Measurements from ENCODE around the gene TUG1.

The TUG1 gene

GRCh38 chr22:30947816-30948454 is 21.1 kb upstream of the TUG1 start:
- DNase-seq: no peak

DNA sequence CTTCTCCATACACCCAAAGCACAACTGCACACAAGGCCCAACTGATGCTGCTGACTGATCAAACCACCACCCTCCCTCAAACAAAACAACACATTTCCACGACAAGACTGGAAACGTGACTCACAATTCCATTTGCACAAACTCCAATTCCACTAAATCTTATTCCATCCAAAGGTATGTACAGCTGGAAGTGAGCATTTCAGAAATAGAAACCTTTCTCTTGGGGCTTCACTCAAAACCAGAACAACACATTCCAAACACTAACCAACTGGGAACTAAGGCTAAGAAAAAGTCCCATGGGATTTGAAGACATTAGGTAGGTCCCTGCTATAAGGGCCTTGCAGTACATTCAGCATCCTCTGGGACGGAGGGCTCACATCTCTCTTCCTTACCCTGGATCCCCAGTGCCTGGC is 20.1 kb upstream of the TUG1 start:
- DNase-seq: no peak

DNA sequence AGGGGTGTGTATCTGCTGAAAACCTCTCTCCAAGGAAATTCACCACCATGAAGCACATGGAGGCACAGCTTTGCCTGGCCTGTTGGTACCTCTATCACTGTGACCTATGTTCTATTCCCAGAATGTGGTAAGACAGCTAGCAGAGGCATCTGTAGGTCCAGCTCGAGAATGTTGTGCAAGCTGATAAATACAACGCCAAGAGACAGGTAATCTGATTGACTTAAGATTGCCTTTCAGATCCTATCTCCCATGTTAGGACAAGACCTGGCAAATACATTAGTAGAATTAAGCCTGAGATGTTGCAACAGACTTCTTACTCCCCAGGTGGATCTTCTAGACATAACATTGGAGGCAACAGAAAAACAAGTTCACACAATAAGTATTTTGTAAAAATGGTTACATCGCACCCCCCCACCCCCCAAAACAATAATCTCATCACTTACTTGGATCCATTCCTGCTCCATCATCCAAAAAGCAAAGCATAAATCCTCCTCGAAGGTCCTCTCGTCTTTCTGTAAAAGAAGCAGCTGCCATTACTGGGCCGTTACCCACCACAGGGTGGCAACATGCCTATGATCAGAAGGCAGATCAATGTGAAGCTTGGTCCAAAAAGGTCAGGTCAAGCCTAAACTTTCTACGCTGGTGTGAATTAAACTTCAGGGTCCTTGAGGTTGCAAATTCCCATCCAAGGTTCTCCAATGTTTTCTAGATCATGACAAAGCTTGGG is 19.0 kb upstream of the TUG1 start:
- no peak for DNase-seq

- DNase-seq: no peak
Observed at GRCh38 chr22:30953206-30953605, 15.9 kb upstream of the TUG1 start.

GRCh38 chr22:30955153-30955552 is 13.9 kb upstream of the TUG1 start:
- DNase-seq: no peak

- no peak for DNase-seq
Observed at GRCh38 chr22:30964858-30965257, 4.2 kb upstream of the TUG1 start.

DNA sequence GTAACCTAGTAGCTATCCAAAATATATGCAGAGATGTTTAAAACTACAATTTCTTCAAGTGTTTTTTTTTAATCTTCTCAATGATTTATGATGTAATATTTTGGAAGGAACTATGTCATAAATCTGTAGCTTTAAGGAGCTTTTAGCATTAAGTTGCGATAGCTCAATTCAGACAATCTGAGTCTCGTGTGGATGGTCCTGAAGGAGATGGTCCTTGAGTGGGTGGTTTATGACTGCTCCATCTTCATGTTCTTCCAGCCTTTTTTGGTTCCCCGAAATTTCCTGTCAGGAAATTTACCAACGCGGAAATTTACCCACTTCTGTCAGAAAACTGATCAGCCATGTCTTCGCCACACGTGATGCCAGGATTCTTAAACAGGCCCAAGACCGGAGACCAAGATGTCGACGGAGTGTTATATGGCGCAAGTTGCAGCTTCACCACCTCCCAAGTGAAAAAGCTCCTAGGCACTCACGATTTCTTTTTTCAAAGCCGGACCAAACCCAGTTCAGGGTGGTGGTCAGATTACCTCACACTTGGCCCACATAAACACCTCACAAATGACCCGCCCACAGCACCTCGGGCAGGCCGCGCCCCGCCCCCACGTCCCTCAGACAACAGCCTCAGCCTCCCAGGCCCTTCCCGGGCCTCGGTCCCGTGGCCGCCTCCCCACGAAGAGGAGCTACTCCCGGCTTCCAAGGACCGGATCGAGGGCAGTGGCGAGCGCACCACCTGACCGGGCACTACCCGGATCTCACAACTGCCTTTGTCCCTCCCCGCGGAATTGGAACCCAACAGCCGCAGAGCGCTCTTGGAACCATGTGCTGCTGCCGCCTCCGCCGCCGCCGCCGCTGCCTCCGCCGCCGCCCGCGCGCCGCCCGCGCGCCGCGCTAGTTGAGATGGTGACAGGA is 796 bp upstream of the TUG1 start, which contains the start of gene MORC2:
MORC2 (minus strand) TSS at position 760 of the 909 bp plus-strand sequence. CDS start 885 bp downstream, outside the sequence.
- no peak for DNase-seq

DNA sequence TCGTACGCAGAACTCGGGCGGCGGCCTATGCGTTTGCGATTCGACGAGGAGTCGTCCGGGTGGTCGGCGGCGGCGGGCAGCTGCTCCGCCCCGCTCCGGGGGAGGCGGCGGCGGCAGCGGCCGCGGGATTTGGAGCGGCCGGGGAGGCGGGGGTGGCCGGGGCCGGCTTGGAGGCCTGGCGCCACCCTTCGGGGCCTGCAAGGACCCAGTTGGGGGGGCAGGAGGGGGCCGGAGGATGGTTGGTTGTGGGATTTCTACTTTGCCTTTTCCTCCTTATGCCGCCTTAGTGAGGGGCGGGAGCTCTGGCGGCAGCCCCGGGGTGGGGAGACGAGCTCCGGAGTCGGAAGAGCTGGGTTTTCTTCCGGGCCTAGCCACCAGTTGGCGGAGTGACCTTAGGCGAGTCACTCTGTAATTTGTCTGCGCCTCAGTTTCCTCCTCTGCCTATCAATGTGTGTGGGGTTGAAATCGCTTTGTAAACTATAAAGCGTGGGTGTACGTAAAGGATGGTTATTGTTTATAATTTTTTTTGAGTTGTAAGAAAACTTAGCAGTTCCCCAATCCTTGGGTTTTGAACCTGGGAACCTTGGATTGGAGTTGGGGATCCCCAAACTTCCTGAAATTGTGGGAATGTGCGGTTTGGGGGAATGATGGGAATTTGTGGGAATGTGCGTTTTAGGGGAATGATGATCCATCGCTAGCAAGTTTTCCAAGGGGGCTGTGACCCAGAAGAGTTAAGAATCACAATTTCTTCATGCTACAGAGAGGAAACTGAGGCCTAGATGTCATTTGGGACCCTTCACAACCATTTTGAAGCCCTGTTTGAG is 679 bp downstream of the TUG1 start:
- DNase-seq: peak in 1 of 2 experiments; percentile 53

DNA sequence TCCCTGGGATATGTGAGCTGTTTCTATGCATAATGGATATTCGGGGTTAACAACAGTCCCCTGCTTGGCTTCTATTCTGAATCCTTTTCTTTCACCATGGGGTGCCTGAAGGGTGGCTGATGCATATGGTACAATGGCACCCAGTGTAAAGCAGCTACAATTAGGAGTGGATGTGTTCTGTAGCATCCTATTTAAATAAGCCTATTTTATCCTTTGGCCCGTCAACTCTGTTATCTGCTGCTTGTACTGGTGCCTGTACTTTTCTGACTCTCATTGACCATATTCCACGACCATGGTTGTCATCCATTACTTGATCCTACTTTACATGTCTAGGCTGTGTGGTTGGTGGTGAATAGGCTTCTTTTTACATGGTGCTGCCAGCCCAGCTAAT is 1.3 kb downstream of the TUG1 start:
- no peak for DNase-seq

- DNase-seq: no peak
Observed at GRCh38 chr22:30978304-30978962, 9.4 kb downstream of the TUG1 start.

DNA sequence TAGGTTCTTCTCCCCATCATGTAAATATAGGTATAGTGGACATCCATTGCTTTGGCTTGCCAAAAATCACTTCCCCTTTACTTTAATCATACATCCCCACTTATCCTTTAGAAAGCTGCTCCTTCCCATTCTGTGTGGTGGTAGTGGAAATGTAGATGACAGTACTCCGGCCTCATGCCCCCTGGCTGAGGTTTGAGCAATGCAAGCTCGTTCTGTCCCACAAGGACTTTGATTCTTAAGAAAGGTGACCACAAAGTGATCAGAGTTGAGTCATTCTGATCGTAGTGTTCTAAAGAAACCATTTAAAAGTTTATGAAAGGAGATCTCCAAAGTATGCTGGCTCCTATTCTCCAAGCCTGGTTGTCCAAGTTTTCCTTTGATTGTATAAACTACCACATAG is 10.9 kb downstream of the TUG1 start:
- DNase-seq: no peak

GRCh38 chr22:30982512-30982911 is 13.4 kb downstream of the TUG1 start:
- no peak for DNase-seq

DNA sequence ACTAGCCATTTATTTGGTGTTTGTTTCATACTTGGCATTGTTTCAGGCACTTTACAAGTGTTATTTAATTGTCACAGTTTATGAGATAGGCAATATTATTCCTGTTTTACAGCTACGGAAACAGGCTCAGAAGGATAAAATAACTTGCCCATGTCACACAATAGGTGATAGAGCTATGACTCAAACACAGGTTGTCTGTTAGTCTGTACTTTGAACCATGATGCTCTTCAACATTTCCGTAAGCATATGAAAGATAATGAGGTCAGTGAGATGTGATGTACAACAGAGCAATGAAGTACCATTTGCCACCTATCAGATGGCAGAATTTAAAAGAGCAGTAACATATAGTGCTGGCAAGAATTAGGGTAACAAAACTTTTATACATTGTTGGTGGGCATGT is 15.3 kb downstream of the TUG1 start:
- DNase-seq: no peak

GRCh38 chr22:30985561-30986208 is 16.6 kb downstream of the TUG1 start:
- DNase-seq: no peak

DNA sequence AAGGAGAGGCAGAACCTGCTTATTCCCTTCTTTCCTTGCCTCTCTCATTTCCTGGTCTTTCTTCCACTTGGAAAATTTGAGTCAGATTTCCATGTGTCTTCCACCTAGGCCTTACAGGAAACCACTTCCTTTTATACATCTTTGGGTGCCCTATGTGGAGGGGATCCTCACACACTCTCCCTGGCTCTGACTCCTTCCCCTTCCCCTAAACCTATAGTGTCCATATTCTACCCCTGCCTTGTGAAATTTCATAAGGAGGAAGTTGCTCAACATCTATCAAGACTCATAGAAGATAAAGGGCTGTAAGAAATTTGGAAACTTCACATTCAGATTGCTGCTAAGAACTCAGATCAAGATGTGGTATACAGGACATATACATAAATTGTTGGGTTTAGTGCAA is 20.4 kb downstream of the TUG1 start:
- DNase-seq: no peak

DNA sequence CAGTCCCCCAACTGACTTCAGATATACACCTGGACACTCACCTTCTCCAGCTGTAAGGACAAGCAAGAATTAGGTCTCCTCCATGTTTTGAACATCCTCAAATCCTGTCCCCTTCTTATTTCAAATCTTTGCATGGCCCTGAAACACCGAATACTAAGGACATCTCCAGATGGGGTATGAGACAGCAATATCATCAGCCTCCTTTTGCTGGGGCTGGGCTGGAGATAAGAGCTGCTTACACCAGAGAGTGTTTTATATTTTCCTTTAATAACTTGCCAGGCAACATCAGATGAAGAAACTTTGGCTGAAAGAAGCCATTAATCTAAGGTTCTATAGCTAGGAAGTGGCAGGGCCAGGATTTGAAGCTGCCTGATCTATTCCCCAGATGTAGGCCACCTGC is 21.6 kb downstream of the TUG1 start:
- no peak for DNase-seq

DNA sequence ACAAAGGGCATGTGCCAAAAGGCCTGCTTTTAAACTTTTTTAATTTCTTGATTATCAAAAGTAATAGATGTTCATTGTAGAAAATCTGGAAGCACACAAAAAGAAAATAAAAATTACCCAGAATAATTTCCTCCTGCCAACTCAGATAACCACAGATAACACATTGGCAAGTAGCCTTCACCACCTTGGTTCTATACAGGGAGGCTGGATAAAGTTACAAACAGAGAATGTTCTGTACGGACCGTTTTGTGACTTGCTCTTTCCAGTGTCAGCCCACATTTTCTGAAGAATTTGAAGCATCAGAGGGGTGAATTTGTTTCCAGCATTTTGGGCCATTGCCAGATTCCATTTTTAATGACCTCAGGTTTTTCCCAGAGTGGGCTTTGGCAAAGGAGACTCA is 23.5 kb downstream of the TUG1 start:
- DNase-seq: no peak

- DNase-seq: no peak
Observed at GRCh38 chr22:30994960-30995359, 25.9 kb downstream of the TUG1 start.

GRCh38 chr22:30996462-30996861 is 27.4 kb downstream of the TUG1 start:
- no peak for DNase-seq

GRCh38 chr22:30998329-30998728 is 29.3 kb downstream of the TUG1 start:
- DNase-seq: no peak

- DNase-seq: no peak
Observed at GRCh38 chr22:31001124-31001770, 32.2 kb downstream of the TUG1 start.

Measured in activated CD4-positive, alpha-beta T cell treated with anti-CD3 and anti-CD28 coated beads, Interleukin-2, amount 50 U/mL, for 48 hours (primary cell).